ENCODE data around the gene COL18A1. TPM values are rescaled to one million over a fixed set of nuclear protein-coding genes. Genes with fewer than 3 reads are reported as not detected.

The COL18A1 gene
- total and polyA plus RNA-seq, 2 of the 8 experiments (the other 6 are each of a cell fraction or from before 2014, with no cell fraction given), result 145 to 201 TPM

DNA sequence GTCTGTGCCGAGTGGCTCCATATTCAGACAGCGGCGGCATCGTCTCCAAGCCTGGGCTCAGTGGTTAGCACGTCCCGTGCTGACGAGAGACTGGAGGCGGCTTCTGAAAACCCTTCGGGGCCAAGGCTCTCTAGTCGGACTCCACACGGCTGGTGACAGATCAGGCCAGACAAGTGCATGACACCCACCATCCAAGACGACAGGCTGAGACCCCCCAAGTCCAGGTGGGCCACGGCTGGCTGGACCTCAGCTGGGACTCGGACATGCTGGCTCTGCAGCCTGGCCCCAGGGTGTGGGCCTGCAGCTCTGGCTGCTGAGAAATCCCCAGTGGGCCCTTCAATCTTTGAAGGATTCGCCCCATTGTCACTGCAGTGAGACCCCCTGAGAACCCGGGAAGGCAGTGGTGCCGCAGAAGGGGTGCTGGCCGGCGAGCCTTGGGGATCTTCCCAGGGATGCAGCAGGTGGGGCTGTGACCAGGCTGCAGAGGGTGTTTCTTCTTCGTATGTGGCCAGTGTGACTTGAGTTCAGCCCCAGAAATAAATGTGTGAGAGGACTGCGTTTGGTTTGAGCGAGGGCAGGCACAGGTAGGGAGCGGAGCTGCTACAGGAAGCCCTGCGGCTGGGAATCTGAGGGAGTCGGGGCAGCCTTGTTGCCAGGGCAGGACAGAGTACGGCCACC is 153.2 kb downstream of the COL18A1 start:
- H2BK5ac ChIP-seq (ENCODE audit: low read depth, low read length), result no peak overlapping the region
- H4K5ac ChIP-seq (ENCODE audit: insufficient read length, low read depth, low read length), result no peak overlapping the region
- H3K4me1 ChIP-seq (replicated peaks in 1 of 4; ENCODE audit: control insufficient read depth in 3 of 4, insufficient read depth in 4 of 4, low read length in 3 of 4), result peaks cover 0 to 11% (median 2%) of the 10 kb centered on the region in 4 experiments; a peak in 6 of 7 replicates
- H3K79me2 ChIP-seq (ENCODE audit: control insufficient read depth in 1 of 2, insufficient read depth in 2 of 2, low read length in 2 of 2), result no peaks in the 10 kb centered on the region
- POLR2A ChIA-PET (ENCODE audit: partially characterized antibody), result interaction anchor here (0.9 to 1.6 kb wide), 2 partner anchors 17 to 39 kb away, joined by 3 read pairs; no protein-coding TSS in a partner anchor
- H2BK20ac ChIP-seq (ENCODE audit: low read length), result no peak overlapping the region
- no peaks in the 10 kb centered on the region for H3K9me3 ChIP-seq (ENCODE audit: insufficient read depth in 2 of 2, low read depth in 1 of 2, low read length in 1 of 2)
- no peaks in the 10 kb centered on the region for H3K36me3 ChIP-seq (ENCODE audit: control insufficient read depth in 2 of 4, insufficient read depth in 4 of 4, low read length in 3 of 4)
- H4K8ac ChIP-seq (ENCODE audit: extremely low read depth, insufficient read depth, low read length), result no peak overlapping the region
- no peaks in the 10 kb centered on the region; a peak in 1 of 7 replicates for H3K27me3 ChIP-seq (replicated peaks in 1 of 4; ENCODE audit: control insufficient read depth in 3 of 4, extremely low read depth in 1 of 4, insufficient read depth in 3 of 4, low read length in 3 of 4)
- H3K4ac ChIP-seq (replicated peaks; ENCODE audit: insufficient read length, low read depth, low read length), result no peak overlapping the region
- H3K14ac ChIP-seq (ENCODE audit: insufficient read length), result no peak overlapping the region
- no peak for DNase-seq (ENCODE audit: low read depth in 1 of 2, low spot score in 2 of 2)
- H3K23ac ChIP-seq (ENCODE audit: insufficient read length), result no peak overlapping the region
- H2BK15ac ChIP-seq (ENCODE audit: low read length), result no peak overlapping the region
- no peak overlapping the region for H2BK12ac ChIP-seq (ENCODE audit: low read depth, low read length)
- H2BK120ac ChIP-seq (replicated peaks; ENCODE audit: low read depth, low read length), result no peak overlapping the region
- no peak overlapping the region for H3K4me2 ChIP-seq (ENCODE audit: insufficient read depth in 1 of 2, low read depth in 2 of 2, low read length in 2 of 2)
- H3K23me2 ChIP-seq (ENCODE audit: low read depth, low read length), result peaks cover 2% of the 10 kb centered on the region; the same call in 1 of the 2 replicates
- H4K20me1 ChIP-seq (replicated peaks in 1 of 2; ENCODE audit: control insufficient read depth in 1 of 2, insufficient read depth in 2 of 2, low read length in 2 of 2), result peaks cover 0 to 2% of the 10 kb centered on the region in 2 experiments
- no peaks in the 10 kb centered on the region for H3K79me1 ChIP-seq (ENCODE audit: low read depth, low read length)
- H3K9ac ChIP-seq (replicated peaks in 1 of 4; ENCODE audit: extremely low read depth in 1 of 4, low read depth in 3 of 4, low read length in 3 of 4), result no peak overlapping the region
- TF ChIP-seq HDAC6 (IDR thresholded peaks at IDR 0.05; ENCODE audit: low read depth, low read length), result no peak
- H2AK5ac ChIP-seq (ENCODE audit: low read depth, low read length), result no peak overlapping the region
- no peak overlapping the region for H2AFZ ChIP-seq (ENCODE audit: low read length)
- no peak overlapping the region for H4K91ac ChIP-seq (replicated peaks; ENCODE audit: insufficient read length, low read length)
- no peak overlapping the region for H3K56ac ChIP-seq (replicated peaks; ENCODE audit: insufficient read length, low read depth, low read length)
- no peak overlapping the region for H3K18ac ChIP-seq (ENCODE audit: extremely low read depth, low read length)
- no peak overlapping the region for H3K27ac ChIP-seq (ENCODE audit: low read depth, low read length)
- no peak overlapping the region for H3K4me3 ChIP-seq (ENCODE audit: extremely low read depth in 1 of 4, insufficient read depth in 2 of 4, low read depth in 3 of 4, low read length in 4 of 4)
- FAIRE-seq, result no peak
- CTCF ChIA-PET (ENCODE audit: partially characterized antibody), result interaction anchor here (1.4 to 5.2 kb wide), 6 partner anchors 18 to 264 kb away, joined by 3 to 37 read pairs (median 10); no protein-coding TSS in a partner anchor
- WGBS, 2 experiments (ENCODE audit: extremely low coverage in 1 of 2, insufficient coverage in 1 of 2, insufficient read length in 1 of 2, insufficient replicate concordance in 2 of 2, low coverage in 1 of 2, low lambda C conversion rate in 2 of 2, missing lambda C conversion rate in 1 of 2), result 91% methylated on average over 25 of the region's 26 CpGs; no CpG with 5 or more reads in 1 of the 2 experiments

All from H1 (cell line).